NCI-H460 (cell line): ENCODE results near the gene TIMMDC1. TPM values are rescaled to one million over a fixed set of nuclear protein-coding genes. Genes with fewer than 3 reads are reported as not detected.
A peak's percentile ranks its signal among the peaks of the same experiment; 100 is the strongest.
"Not testable (repeated sequence)": the region's sequence is repeated elsewhere in the genome, so short reads cannot be mapped to it uniquely, and the experiment has no call there.

Source experiments
- DNase-seq: peaks from one replicate; pipeline ENCODE4 v3.0.0-alpha.2; 2016; ENCODE audit warnings: low read depth; ENCODE audit errors: extremely low read depth
- total RNA-seq: library from RNA; depleted of rRNA; stranded (reverse); fragments of >200 nt; shearing (Covaris generic); gene quantifications from 2 replicates; pipeline ENCODE4 v1.2.3, GENCODE V29; 2014; rRNA removed

TIMMDC1 gene
- total RNA-seq, 1 experiment from 2014 or later, result 61.1 TPM

DNA sequence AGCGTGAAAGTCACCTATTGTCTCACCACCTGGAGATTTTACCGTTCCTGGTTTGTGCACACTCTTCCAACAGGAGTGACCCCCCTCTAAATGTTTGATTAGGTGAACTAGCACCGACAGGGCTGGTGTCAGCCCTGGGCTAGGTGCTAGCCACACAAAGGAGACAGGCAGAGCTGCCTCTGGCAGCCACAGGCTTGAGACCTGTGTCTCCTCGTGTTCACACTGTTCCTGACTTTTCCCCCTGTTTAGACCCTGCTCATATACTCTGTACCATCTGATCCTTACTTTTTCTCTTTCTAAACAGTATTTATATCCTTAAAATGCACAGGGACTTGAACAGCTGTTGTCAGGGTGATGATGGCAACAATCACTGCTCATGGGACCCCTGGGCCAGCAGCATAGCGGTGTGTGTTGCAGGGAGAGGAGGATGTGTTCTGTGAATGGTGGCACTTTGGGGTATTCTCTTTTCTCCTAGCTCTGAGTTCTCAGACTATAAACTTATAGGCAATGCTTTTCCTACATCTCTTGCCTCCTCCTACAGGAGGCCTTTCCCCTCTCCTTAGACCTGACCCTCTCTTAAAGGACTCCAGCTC lies 55.6 kb downstream of the TIMMDC1 start:
- no peak for DNase-seq

DNA sequence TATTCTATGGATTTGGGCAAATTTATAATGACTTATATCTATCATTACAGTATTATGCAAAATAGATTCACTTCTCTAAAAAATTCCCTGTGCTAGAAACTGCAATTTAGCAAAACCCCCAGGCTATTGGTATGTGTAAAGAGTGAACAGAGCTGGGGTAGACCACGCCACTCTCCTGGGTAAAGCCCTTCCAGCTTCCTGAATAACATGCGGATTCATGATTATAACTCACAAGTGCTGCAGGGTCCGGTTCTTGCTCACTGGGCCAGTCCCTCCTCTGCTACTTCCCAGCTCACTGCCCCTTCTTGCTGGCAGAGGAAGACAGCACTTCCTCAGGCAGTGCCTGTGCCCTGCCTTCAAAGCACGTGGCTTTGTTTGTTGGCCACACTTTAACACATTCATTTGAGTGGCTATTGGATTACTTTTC lies 57.0 kb downstream of the TIMMDC1 start:
- no peak for DNase-seq

DNA sequence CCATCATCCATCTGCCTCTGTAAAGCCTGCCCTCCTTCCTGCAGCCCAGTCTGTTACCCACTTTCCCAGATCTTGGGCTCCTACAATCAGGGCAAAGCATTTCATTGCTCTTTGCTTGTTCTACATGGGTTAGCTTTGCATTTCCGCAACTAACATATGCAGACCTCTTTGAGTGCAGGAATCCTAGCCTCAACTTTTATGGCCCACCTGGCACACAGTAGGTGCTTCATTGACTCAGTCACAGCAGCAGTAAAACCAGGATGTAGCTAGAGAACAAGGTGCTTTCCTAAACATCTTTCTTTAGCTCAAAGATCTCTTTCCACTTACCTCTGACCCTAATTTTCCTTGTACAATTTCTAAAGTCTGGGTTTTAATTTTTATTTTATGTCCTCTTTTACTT lies 57.6 kb downstream of the TIMMDC1 start:
- DNase-seq, result no peak

DNA sequence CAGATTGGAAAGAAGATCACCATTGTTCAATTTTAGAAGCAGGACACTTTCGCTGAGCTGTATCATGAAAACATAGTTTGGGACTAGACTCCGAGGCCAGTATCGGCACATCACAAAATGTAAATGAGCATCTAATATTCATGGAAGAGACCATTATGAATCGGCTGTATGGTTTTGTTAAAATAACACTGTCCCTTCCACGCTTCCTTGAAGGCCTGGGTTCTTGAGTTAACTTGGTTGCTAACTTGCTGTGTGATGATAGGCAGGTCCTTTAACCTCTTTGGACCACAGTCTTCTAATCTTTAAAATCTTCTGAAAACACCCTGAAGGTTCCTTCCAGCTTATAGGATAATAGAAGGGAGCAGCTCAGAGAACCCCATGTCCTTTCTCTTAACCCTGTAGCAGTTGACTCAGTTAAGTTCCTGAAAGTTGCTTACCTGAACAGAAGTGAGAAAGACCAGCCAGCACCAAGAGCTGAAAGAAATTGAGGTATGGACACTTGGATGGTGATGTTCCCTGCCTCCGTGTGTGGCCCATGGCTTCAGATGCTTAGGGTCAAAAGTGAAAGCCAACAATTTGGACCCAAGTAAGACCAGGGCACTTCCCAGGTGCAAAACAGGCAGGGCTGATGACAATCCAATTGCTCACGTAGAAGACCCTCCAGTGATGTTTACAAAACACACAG lies 59.0 kb downstream of the TIMMDC1 start:
- DNase-seq, result no peak

DNA sequence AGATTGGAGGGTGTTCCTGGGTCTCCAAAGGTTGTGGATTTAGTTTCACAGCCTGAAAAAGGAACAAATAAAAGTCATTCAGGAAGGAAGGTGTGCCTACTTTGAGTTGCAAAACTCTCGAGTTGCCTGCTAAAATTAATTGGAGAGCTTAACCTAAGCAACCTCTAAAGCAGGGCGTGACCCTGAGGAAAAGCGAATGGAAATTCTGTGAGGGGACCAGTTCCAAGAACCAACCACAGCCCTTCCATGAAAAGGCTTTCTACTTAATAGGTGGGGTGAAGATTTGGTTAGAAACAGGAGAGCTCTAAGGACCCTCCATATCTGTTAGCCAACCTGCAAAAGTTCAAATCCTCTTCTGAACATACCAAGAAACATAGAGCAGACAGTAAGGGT lies 59.5 kb downstream of the TIMMDC1 start:
- DNase-seq, result no peak

DNA sequence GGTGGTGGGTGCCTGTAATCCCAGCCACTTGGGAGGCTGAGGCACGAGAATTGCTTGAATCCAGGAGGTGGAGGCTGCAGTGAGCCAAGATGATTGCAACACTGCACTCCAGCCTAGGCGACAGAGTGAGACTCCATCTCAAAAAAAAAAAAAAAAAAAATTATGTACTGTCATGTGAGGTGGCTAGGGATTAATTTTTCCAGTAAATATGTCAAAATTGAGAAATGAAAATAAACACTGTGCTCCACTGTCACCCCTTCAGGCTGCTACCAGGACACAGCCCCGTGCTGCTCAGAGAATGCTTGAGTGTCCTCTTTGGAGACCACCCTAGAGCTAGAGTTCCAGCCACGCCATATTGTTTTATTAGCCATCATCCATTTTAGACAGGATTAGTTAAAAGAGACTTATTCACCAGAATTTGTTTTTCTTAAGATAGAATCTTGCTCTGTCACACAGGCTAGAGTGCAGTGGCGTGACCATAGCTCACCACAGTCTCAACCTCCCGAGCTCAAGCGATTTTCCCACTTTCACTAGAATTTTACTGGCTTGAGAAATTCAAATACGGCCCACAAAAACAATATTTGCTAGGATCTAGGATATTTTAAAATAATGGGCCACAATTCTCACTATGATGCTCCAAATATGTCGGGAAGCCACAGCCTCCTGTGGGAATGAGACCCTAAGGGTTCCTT lies 60.4 kb downstream of the TIMMDC1 start:
- no peak for DNase-seq

DNA sequence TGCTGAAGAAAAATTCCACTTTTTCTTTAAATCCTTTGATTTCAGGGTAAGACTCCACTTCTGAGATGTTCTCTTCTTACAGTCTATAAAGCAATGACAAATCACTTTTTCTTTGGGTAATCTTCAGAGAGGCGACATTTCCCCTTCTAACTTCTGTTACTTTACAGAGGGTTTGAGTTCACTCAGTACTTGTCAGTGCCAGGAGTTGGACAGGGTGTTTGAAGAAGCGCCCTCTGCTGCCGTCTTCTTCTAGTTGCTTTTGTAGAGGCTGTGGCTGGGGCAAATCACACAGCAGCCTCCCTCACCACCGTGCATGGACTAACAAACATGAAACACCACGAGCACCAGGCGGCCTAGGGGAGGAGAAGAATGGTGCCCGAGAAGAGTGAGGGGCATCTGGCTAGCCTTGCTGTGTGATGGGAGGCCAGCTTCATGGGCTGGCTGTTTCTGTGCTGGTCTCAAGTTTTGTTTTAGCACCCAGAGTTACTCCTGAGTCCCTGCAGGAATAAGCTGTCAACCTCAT lies 61.2 kb downstream of the TIMMDC1 start, which contains the start of gene CD80:
CD80 (minus strand) TSS at position 174 of the 523 bp plus-strand sequence. CDS start 1,886 bp downstream, outside the sequence.
- peak; percentile 34 for DNase-seq

DNA sequence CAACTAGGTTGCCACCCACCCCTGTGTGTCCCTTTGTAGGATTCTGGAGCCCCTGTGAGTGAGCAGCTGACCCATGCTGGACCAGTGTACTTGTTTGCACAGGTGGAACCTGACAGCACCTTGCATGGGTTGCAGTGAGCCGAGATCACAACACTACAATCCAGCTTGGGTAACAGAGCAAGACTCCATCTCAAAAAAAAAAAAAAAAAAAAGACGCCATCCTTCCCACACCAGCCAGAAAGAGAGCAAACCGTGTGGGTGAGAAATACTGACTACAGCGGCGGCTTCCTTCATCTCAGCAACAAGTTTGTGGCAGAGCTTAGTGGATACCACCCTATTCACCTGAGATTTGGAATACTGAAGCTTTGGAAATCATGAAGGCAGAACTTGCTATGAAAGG lies 61.8 kb downstream of the TIMMDC1 start:
- DNase-seq, result no peak

DNA sequence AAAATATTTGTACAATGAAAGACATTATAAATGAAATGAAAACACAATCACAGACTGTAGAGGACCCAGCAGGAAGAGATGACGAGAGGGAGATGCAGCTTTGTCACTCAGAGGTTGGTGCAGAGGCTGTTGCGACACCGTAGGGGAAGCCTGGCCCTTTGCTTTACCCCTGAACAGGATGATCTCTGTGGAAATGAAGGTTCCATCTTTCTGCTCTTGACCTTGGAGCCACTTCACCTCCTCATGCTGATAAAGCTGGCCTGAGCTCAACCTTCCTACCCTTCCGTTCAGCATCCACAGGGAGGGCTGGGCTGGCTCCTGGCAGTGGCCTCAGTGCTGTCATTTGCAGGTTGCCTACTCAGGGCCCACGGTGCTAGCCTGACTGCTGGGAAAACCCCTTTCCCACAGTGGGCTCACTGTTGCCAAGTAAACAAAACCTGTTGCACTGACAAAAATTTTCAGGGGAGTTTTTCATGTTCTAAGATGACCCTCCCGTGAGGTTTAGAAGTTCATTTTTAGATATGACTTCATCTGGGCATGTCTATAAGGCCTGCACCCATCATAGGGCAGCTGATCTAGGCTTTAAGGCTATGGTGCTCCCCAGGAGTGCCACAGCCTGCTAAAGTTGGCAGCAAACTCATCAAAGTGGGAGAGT lies 64.1 kb downstream of the TIMMDC1 start:
- no peak for DNase-seq

DNA sequence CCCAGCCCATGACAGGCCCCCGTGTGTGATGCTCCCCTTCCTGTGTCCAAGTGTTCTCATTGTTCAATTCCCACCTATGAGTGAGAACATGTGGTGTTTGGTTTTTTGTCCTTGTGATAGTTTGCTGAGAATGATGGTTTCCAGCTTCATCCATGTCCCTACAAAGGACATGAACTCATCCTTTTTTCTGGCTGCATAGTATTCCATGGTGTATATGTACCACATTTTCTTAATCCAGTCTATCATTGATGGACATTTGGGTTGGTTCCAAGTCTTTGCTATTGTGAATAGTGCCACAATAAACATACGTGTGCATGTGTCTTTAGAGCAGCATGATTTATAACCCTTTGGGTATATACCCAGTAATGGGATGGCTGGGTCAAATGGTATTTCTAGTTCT lies 65.0 kb downstream of the TIMMDC1 start:
- DNase-seq, result not testable (repeated sequence)

DNA sequence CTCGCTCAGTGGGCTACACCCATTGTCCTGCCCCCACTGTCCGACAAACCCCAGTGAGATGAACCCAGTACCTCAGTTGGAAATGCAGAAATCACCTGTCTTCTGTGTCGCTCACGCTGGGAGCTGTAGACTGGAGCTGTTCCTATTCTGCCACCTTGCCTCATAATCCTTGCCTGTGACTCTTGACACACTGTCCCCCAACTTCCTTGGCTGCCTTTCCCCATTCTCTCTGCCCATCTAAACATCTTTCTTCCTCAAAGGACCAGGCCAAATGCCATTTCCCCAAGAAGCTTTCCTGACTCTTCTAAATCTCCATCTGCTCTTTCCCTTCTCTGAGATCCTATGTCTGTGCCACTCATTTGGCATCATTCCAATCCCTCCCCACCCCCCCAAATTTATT lies 70.8 kb downstream of the TIMMDC1 start:
- DNase-seq, result no peak

DNA sequence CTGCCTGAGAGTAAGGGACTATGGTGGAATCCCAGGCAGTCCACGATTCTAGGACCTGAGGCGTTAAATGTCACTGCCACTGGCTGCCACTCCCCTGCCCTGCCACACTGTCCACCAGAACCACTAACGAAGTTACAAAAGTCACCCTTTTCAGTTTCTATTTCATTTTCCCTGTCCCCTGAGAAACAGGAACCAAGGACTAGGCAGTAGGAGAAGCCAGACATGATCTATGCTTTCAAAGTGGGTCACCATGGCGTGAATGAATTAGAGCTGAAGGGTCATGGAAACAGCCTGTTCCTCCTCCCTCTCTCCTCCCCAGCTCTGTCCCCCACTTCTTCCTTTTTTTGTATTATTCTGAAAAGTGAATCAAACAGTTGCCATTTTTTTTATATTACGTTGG lies 71.9 kb downstream of the TIMMDC1 start:
- DNase-seq, result no peak

DNA sequence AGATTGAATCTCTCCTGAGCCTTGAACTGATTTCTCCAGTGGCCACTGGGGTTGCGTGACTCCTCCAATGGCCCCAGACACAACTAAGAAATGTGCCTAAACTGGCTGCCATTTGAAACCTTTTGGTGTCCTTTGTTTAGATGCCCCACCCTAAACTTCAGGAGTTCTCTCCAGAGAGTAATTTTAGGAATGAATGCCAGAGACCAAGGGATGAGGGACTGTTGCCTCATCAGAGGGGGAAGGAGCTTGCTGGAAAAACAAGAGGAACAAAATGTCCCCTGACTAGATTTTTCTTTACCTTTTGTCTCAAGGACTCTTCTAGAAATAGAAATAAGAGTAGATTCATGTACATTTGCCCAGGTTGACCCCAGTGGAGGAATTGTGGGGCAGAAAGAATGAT lies 72.9 kb downstream of the TIMMDC1 start:
- no peak for DNase-seq

DNA sequence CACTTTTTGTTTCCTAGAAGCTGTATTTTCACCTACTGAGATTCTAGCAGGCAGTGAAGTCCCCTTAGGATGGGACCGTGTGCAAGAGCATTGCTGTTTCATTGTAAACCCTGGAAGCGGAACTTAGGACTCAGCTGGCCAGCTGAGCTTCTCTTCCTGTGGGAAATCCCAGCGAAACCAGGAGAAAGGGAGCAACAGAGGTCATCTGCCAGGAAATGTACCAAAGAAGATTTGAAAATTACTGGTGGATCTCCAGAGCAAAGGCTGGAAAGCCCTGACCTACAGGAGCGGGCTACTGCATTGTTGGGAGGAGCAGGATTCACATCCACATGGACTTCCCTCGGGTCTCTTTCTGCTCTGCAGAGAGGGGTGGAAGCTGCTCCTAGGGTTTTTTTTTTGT lies 73.3 kb downstream of the TIMMDC1 start:
- no peak for DNase-seq

Other genes starting within 250 kb of the TIMMDC1 start
- 1.2 and 1.4 TPM in 2 replicates for gene ARHGAP31, start 204.2 kb upstream of the TIMMDC1 start, total RNA-seq
- gene TMEM39A, start 34.9 kb upstream of the TIMMDC1 start, total RNA-seq, result 31.9 and 36.6 TPM in 2 replicates
- gene POGLUT1, start 29.6 kb upstream of the TIMMDC1 start, total RNA-seq, result 8.8 and 12.4 TPM in 2 replicates
- gene CD80, start 61.1 kb downstream of the TIMMDC1 start, total RNA-seq, result not detected in 2 replicates
- gene ADPRH, start 80.9 kb downstream of the TIMMDC1 start, total RNA-seq, result 0.06 and 0.30 TPM in 2 replicates
- not detected in 2 replicates for gene PLA1A, start 99.3 kb downstream of the TIMMDC1 start, total RNA-seq
- gene POPDC2, start 162.0 kb downstream of the TIMMDC1 start, total RNA-seq, result 0.38 TPM in 1 of 2 replicates, not detected in the other
- 39.9 and 45.8 TPM in 2 replicates for gene COX17, start 178.9 kb downstream of the TIMMDC1 start, total RNA-seq
- gene CFAP91, start 204.5 kb downstream of the TIMMDC1 start, total RNA-seq, result not detected in 2 replicates